Endodermal cell (in vitro differentiated cells): ENCODE data around the gene CATSPER3. TPM values are rescaled to one million over a fixed set of nuclear protein-coding genes. Genes with fewer than 3 reads are reported as not detected.

Experiments used
- DNase-seq: peaks from one replicate; pipeline ENCODE4 v3.0.0-alpha.2; 2017
- H3K27ac ChIP-seq: 2 replicates; pipeline ENCODE4 v1.5.1; 2013; ENCODE audit warnings: mild to moderate bottlenecking, low read depth, low read length, moderate library complexity
- H3K27me3 ChIP-seq: 2 replicates; pipeline ENCODE4 v1.6.1; 2013; ENCODE audit warnings: mild to moderate bottlenecking, low read length, moderate library complexity; ENCODE audit not compliant: insufficient read depth, control insufficient read depth, poor library complexity, severe bottlenecking
- H3K36me3 ChIP-seq: 2 replicates; pipeline ENCODE4 v1.7.0; 2013; ENCODE audit warnings: mild to moderate bottlenecking, low read length, moderate library complexity; ENCODE audit not compliant: control insufficient read depth, insufficient read depth
- H3K4me1 ChIP-seq: one replicate; pipeline ENCODE4 v1.7.0; 2013; ENCODE audit warnings: low read length; ENCODE audit not compliant: control insufficient read depth, insufficient read depth
- H3K4me3 ChIP-seq: 2 replicates; pipeline ENCODE4 v1.5.1; 2013; ENCODE audit warnings: mild to moderate bottlenecking, low read length, moderate library complexity
- H3K9ac ChIP-seq: 2 replicates; pipeline ENCODE4 v1.6.1; 2013; ENCODE audit warnings: mild to moderate bottlenecking, low read length, moderate library complexity; ENCODE audit not compliant: poor library complexity, severe bottlenecking; ENCODE audit errors: extremely low read depth
- H3K9me3 ChIP-seq: 2 replicates; pipeline ENCODE4 v1.6.1; 2013; ENCODE audit warnings: mild to moderate bottlenecking, low read length, moderate library complexity; ENCODE audit not compliant: control insufficient read depth
- H3K27ac Mint-ChIP-seq: 2 replicates; pipeline ENCODE4 v1.8.0; 2020; ENCODE audit warnings: mixed read lengths
- H3K27me3 Mint-ChIP-seq: 2 replicates; pipeline ENCODE4 v1.8.0; 2021; ENCODE audit warnings: mild to moderate bottlenecking, mixed read lengths; ENCODE audit not compliant: insufficient read depth
- H3K36me3 Mint-ChIP-seq: 2 replicates; pipeline ENCODE4 v1.8.0; 2020; ENCODE audit warnings: low read depth, mixed read lengths
- H3K4me1 Mint-ChIP-seq: 2 replicates; pipeline ENCODE4 v1.8.0; 2020; ENCODE audit warnings: mixed read lengths
- H3K4me3 Mint-ChIP-seq: 2 replicates; pipeline ENCODE4 v1.8.0; 2020; ENCODE audit warnings: mild to moderate bottlenecking, moderate library complexity, mixed read lengths
- H3K9me3 Mint-ChIP-seq: 2 replicates; pipeline ENCODE4 v1.8.0; 2020; ENCODE audit warnings: mild to moderate bottlenecking, mixed read lengths
- WGBS, 2 experiments: methylation state at CpG; one replicate each; pipeline versions ENCODE4 v1.1.5 to v1.1.7; 2013; ENCODE audit warnings: missing lambda C conversion rate in 2 of 2, mixed read lengths in 1 of 2; ENCODE audit not compliant: insufficient coverage in 1 of 2, insufficient read length in 1 of 2; 5-methylcytosine and 5-hydroxymethylcytosine counted together
- long read RNA-seq, 4 experiments: library from polyadenylated mRNA in 2 of 4; library from RNA in 1 of 4; library from capped mRNA in 1 of 4; stranded (forward) in 3 of 4; unstranded in 1 of 4; transcript quantifications; one replicate each; pipeline ENCODE4 v2.0.0, GENCODE V29; 2020 to 2021; ENCODE audit warnings: inconsistent platforms in 1 of 4
- polyA plus RNA-seq, 2 experiments: library from polyadenylated mRNA; stranded (reverse); fragments of 50-300 nt; gene quantifications; one replicate each; pipeline ENCODE4 v1.2.3, GENCODE V29; 2013
- total RNA-seq, 2 donors: library from RNA; stranded (reverse); fragmentation: NEBNext Ultra II Directional in 1 of 2; extraction: Animal tissue kit (Norgen Biotek cat#: 25700) in 1 of 2; gene quantifications; 2 replicates in 1 of 2; 3 replicates in 1 of 2; pipeline ENCODE4 v1.2.1, GENCODE V29; 2021
- TF ChIP-seq, protein P1 (sequence below): fragments of 200-600 bp; sonication (generic); conservative IDR thresholded peaks from 2 replicates; pipeline ENCODE4 v1.5.0; 2021; ENCODE audit warnings: antibody characterized with exemption, mild to moderate bottlenecking

Gene CATSPER3
- under 1 TPM; 0.64 to 0.68 TPM for total RNA-seq
- 0.21 TPM for polyA plus RNA-seq (2013, experiment 1 of 2)
- polyA plus RNA-seq (2013, experiment 2 of 2) = not detected
- long read RNA-seq, experiment 1, partial matches to known transcripts = 0 of 2 reads
- long read RNA-seq, experiment 1, other reads (novel, unspliced or antisense) = 2 of 2 reads
- long read RNA-seq, experiment 2, partial matches to known transcripts = 0 of 2 reads
- long read RNA-seq, experiment 2, other reads (novel, unspliced or antisense) = 2 of 2 reads
- long read RNA-seq, experiment 3 = 0 reads
- long read RNA-seq, experiment 4, partial matches to known transcripts = 0 of 1 reads
- long read RNA-seq, experiment 4, other reads (novel, unspliced or antisense) = 1 of 1 reads

DNA sequence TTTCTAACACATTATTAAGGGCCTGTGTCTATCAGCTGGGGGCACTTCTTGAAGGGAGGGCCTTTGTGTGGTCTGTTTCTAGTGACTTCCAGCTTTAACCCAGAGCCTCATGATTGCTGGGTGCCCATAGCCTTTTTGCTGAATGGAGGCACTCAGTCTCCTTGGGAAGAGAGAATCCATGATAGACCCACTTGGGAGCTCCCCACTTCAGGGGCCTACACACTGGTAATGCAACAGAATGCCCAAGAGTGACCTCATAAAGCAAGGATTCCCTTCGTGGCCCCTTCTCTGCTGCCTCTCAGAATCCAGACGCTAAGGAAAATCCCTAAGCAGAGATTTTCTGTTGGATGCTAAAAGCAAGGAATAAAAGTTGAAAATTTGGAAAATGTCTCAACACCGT is at the start of gene CATSPER3:
Gene CATSPER3 (plus strand): TSS at position 301 of the 400 bp plus-strand sequence. CDS start 85 bp downstream, at position 386.
- Histone ChIP-seq H3K4me1 (no peaks in the 10 kb centered on the region), H3K27me3 (no peaks in the 10 kb centered on the region), H3K9me3 (no peaks in the 10 kb centered on the region), H3K9ac (no peak within 1 kb of the TSS), H3K4me3 (no peak within 1 kb of the TSS), H3K27ac (no peak within 1 kb of the TSS), H3K36me3 (peaks cover 9% of the 10 kb centered on the region)
- no peak for DNase-seq
- H3K4me3 Mint-ChIP-seq = no peak within 1 kb of the TSS
- no peak within 1 kb of the TSS for H3K27ac Mint-ChIP-seq
- 89 to 94% methylated on average over 3 of the region's 3 CpGs for WGBS, 2 experiments
- H3K9me3 Mint-ChIP-seq = no peaks in the 10 kb centered on the region
- TF ChIP-seq, protein P1, sequence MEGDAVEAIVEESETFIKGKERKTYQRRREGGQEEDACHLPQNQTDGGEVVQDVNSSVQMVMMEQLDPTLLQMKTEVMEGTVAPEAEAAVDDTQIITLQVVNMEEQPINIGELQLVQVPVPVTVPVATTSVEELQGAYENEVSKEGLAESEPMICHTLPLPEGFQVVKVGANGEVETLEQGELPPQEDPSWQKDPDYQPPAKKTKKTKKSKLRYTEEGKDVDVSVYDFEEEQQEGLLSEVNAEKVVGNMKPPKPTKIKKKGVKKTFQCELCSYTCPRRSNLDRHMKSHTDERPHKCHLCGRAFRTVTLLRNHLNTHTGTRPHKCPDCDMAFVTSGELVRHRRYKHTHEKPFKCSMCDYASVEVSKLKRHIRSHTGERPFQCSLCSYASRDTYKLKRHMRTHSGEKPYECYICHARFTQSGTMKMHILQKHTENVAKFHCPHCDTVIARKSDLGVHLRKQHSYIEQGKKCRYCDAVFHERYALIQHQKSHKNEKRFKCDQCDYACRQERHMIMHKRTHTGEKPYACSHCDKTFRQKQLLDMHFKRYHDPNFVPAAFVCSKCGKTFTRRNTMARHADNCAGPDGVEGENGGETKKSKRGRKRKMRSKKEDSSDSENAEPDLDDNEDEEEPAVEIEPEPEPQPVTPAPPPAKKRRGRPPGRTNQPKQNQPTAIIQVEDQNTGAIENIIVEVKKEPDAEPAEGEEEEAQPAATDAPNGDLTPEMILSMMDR = no peak
- H3K27me3 Mint-ChIP-seq = no peaks in the 10 kb centered on the region
- no peaks in the 10 kb centered on the region for H3K4me1 Mint-ChIP-seq
- peaks cover 7% of the 10 kb centered on the region for H3K36me3 Mint-ChIP-seq

DNA sequence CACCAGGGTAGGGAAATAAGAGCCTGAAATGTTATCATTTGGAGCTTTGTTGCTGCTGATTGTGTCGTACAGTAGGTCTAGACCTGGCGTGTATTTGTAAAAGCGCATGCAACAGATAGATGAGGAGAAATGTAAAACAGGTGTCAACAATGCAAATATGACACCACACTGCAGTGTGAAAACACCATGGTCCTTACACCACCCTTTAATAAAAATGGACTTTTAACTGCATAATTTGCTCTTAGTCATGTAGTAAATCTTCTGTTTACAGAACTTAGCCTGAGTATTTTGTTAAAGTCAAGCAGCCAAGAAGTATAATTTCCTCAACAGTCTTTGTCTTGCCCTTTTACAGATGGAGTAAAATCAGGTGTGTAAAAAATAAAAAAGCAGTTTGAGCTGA is 48.8 kb upstream of the CATSPER3 start:
- TF ChIP-seq, protein P1 = no peak
- H3K36me3 ChIP-seq = peaks cover 29% of the 10 kb centered on the region
- 94 to 100% methylated on average over 3 of the region's 3 CpGs for WGBS, 2 experiments
- no peaks in the 10 kb centered on the region for H3K9me3 ChIP-seq
- DNase-seq = no peak
- no peak overlapping the region for H3K4me3 ChIP-seq
- H3K27ac Mint-ChIP-seq = no peak overlapping the region
- H3K4me1 ChIP-seq = no peaks in the 10 kb centered on the region
- H3K27me3 Mint-ChIP-seq = no peaks in the 10 kb centered on the region
- H3K9ac ChIP-seq = no peak overlapping the region
- no peaks in the 10 kb centered on the region for H3K9me3 Mint-ChIP-seq
- peaks cover 35% of the 10 kb centered on the region for H3K36me3 Mint-ChIP-seq
- no peaks in the 10 kb centered on the region for H3K27me3 ChIP-seq
- no peak overlapping the region for H3K4me3 Mint-ChIP-seq
- no peaks in the 10 kb centered on the region for H3K4me1 Mint-ChIP-seq
- H3K27ac ChIP-seq = no peak overlapping the region

DNA sequence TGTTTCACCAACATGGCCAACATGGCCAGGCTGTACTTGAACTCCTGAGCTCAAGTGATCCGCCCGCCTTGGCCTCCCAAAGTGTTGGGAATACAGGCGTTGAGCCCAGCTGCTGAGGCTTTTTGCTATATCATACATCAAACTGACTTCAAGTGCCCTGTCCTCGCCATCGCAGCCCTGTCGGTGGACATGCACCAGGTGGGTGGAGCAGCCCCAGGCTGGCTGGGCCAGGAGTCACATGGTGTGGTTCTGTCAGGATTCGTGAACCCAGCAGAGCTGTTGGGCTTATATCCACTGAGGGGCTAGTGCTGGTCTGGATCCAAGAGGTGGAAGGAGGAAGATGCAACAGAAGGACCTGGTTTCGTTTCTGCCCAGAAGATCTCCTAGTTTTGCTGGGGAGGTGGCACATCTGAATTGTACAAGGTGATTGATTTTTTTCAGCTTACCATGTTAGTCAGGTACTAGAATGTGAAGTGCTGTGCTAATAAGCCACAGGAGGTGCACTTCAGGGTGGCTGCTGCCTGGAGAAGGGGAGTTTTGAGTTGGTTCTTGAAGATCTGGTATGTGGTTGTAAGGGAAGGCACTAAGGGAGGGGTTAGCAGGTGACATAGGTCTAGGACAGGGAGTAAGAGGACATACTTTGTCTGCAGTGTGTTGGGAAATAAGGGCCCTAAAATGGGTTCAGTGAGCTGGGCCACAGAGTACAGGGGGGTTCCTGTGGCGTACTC is 46.7 kb upstream of the CATSPER3 start:
- DNase-seq = no peak
- H3K27me3 ChIP-seq = no peaks in the 10 kb centered on the region
- no peak overlapping the region for H3K27ac ChIP-seq
- TF ChIP-seq, protein P1 = no peak
- no peak overlapping the region for H3K9ac ChIP-seq
- H3K4me3 Mint-ChIP-seq = no peak overlapping the region
- H3K4me1 ChIP-seq = no peaks in the 10 kb centered on the region
- no peaks in the 10 kb centered on the region for H3K9me3 ChIP-seq
- WGBS, 2 experiments = 93 to 96% methylated on average over 3 to 9 of the region's 9 CpGs
- H3K36me3 ChIP-seq = peaks cover 16% of the 10 kb centered on the region
- no peaks in the 10 kb centered on the region for H3K27me3 Mint-ChIP-seq
- H3K4me3 ChIP-seq = no peak overlapping the region
- no peak overlapping the region for H3K27ac Mint-ChIP-seq
- peaks cover 30% of the 10 kb centered on the region for H3K36me3 Mint-ChIP-seq
- H3K9me3 Mint-ChIP-seq = no peaks in the 10 kb centered on the region
- no peaks in the 10 kb centered on the region for H3K4me1 Mint-ChIP-seq
